Measurements from ENCODE around the gene MAP3K10.

GRCh38 chr19:40264314-40265054 is 73.3 kb downstream of the MAP3K10 start:
- TF ChIP-seq POLR2A (IDR thresholded peaks at IDR 0.05), result no peak
- no peak for TF ChIP-seq CTCF (IDR thresholded peaks at IDR 0.05)
